GM12874 (cell line): ENCODE measurements around the gene RNF150.

Source experiments
- CTCF ChIP-seq: IDR thresholded peaks from 2 replicates; pipeline ENCODE4 v1.5.1; 2011; ENCODE audit warnings: low read depth, mild to moderate bottlenecking, control low read depth, low read length, moderate library complexity; ENCODE audit not compliant: insufficient read depth

Gene RNF150

DNA sequence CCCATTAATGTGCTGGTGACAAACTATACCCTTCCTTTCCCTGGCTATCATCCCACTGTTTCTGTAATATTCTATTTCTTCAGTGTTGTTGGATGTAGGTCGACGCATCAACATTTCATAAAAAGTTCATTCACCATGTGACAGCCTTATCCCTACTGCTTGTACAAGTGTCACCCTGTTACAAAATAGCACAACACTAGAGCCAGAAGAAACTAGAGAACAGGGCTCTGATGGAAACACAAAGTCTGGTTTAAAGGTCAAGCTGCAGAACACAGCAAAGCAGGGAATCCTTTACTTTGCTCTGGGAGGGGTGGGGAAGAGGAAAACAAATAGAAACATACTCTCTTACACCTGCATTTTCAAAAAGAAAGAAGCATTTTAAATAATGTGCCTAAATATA lies 245.8 kb downstream of the RNF150 start:
- no peak for TF ChIP-seq CTCF

- TF ChIP-seq CTCF: peak; percentile 83
Observed at GRCh38 chr4:140884431-140885058, 248.7 kb downstream of the RNF150 start.

DNA sequence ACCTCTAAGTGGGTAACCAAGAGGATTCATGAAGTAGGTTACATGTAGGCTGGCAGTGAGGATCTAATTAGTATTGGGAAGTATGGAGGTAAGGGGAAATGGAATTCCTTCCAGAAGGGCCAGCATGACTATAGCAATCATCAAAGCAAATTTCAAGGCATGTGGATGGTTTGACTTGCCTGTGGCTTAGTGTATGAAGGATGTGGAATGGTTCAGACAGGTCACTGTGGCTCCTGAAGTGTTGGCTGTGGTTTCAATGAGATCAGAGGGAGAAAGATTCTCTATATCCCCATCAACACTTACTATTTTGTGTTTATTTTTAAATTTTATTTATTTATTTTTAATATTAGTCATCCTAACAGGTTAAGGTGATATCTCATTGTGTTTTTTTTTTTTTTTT lies 255.5 kb downstream of the RNF150 start:
- no peak for TF ChIP-seq CTCF

- no peak for TF ChIP-seq CTCF
Observed at GRCh38 chr4:140876615-140877364, 256.5 kb downstream of the RNF150 start.

DNA sequence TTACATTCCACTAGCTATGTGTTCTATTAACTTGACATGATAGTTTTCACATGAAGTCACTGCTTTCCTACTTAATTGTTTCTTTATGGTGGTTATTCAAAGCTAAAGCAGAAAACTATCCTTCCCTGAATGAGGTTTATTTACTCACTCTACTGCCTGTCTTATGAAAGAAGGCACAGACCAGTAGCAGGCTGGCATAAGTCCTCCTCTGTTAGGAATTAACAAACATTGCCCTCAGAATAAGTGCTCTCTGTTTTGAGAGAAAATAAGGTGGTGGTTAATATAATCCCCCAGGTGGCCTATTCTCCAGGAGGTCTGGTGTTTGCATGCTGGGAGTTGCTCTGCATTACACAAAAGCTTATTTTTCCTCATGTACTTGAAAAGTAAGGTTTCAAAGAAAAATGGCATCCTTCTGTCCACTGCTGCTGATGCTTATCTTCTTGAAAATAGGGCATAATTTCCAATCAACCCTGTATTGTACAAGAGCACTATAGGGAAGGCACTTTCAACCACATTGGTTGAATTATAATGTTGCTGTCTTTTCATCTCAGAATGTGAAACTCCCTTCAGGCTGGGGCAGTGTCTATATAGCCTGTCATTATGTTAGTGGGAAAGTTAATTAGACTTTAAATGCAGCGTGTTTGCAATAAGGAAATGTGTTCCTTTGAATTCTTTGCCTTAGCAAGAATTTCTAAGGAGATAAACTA lies 257.4 kb downstream of the RNF150 start:
- no peak for TF ChIP-seq CTCF

DNA sequence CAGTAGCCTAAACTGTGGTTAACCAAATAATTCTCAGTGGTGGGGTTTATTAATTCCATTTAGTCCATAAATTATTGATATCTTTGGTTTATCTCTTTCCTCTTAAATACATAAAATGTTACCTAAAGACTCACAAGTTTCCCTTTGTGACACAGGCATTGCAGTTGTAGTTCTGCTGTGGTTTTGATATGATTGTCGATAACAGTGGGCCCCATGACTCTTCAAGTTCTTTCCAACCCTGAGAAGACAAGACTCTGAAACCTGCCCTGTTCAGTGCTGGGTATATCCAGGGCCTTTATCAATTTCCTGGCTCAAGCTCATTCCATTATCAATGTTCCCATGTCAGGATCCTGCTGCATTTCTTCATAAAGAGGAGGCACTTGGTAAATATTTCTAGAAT lies 259.2 kb downstream of the RNF150 start:
- no peak for TF ChIP-seq CTCF

DNA sequence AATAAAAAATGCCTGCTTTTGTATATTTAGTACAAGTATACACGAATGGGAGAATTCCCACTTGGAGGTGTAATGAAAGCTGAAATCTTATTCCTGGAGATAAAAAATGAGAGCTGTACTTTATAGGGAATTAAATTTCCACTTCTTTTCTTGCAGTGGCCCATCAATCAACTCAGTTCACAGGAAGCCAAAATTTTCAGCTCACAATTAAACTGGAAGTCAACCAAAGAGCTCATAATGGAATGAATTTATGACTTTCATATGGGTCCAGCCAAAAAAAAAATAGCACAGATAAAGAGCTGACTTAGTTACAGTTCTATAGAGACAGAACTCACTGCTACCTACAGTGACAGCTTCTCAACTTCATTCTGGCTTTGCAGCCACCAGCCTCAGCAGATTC lies 261.9 kb downstream of the RNF150 start:
- TF ChIP-seq CTCF: no peak
